GM23338 (cell line): ENCODE measurements around the gene CFAP90. TPM values are rescaled to one million over a fixed set of nuclear protein-coding genes. Genes with fewer than 3 reads are reported as not detected.

Experiments used
- ATAC-seq: fragments of 200-7000 bp; cut with Tn5 transposase; 3 replicates; pipeline ENCODE4 v1.9.1; 2020
- DNase-seq: peaks from one replicate; pipeline ENCODE4 v3.0.0-alpha.2; 2015; ENCODE audit warnings: low spot score
- H2AFZ ChIP-seq: fragments of 200-600 bp; sonication (generic); 2 replicates; pipeline ENCODE4 v1.8.0; 2016; ENCODE audit warnings: antibody characterized with exemption, mild to moderate bottlenecking, moderate library complexity
- H3F3A ChIP-seq: fragments of 200-600 bp; sonication (generic); replicated peaks from 2 replicates; pipeline ENCODE4 v1.8.0; 2017; ENCODE audit warnings: antibody characterized with exemption, mixed run types, low read depth
- H3K27ac ChIP-seq: fragments of 200-600 bp; sonication (generic); 2 replicates; pipeline ENCODE4 v1.6.1; 2016; ENCODE audit warnings: low read depth
- H3K27me3 ChIP-seq: fragments of 200-600 bp; sonication (generic); 2 replicates; pipeline ENCODE4 v1.8.0; 2016; ENCODE audit warnings: mild to moderate bottlenecking, mixed run types, moderate library complexity; ENCODE audit not compliant: insufficient read depth
- H3K36me3 ChIP-seq: fragments of 200-600 bp; sonication (generic); 2 replicates; pipeline ENCODE4 v1.8.0; 2016; ENCODE audit warnings: mild to moderate bottlenecking; ENCODE audit not compliant: insufficient read depth
- H3K4me1 ChIP-seq: fragments of 200-600 bp; sonication (generic); 2 replicates; pipeline ENCODE4 v1.8.0; 2016; ENCODE audit warnings: mild to moderate bottlenecking, moderate library complexity; ENCODE audit not compliant: insufficient read depth
- H3K4me2 ChIP-seq: fragments of 200-600 bp; sonication (generic); 2 replicates; pipeline ENCODE4 v1.7.1; 2017; ENCODE audit warnings: mixed run types
- H3K4me3 ChIP-seq: fragments of 200-600 bp; sonication (generic); 2 replicates; pipeline ENCODE4 v1.6.1; 2016; ENCODE audit warnings: mixed run types
- H3K79me2 ChIP-seq: fragments of 200-600 bp; sonication (generic); replicated peaks from 2 replicates; pipeline ENCODE4 v1.8.0; 2017; ENCODE audit warnings: mild to moderate bottlenecking; ENCODE audit not compliant: insufficient read depth
- H3K9me2 ChIP-seq: fragments of 200-600 bp; sonication (generic); 2 replicates; pipeline ENCODE4 v1.8.0; 2017; ENCODE audit not compliant: insufficient read depth
- H4K20me1 ChIP-seq: fragments of 200-600 bp; sonication (generic); replicated peaks from 2 replicates; pipeline ENCODE4 v1.8.0; 2017; ENCODE audit warnings: mild to moderate bottlenecking; ENCODE audit not compliant: insufficient read depth
- H3K27ac Mint-ChIP-seq: 2 replicates; pipeline ENCODE4 v1.8.0; 2020; ENCODE audit warnings: inconsistent platforms, mild to moderate bottlenecking, moderate library complexity, mixed read lengths
- H3K27me3 Mint-ChIP-seq: 3 replicates; pipeline ENCODE4 v1.8.0; 2022; ENCODE audit warnings: low read depth, mild to moderate bottlenecking, moderate library complexity, mixed read lengths, inconsistent platforms; ENCODE audit not compliant: insufficient read depth, poor library complexity
- H3K36me3 Mint-ChIP-seq: 3 replicates; pipeline ENCODE4 v1.8.0; 2021; ENCODE audit warnings: low read depth, mild to moderate bottlenecking, inconsistent platforms, moderate library complexity, mixed read lengths
- H3K4me1 Mint-ChIP-seq: 3 replicates; pipeline ENCODE4 v1.8.0; 2020; ENCODE audit warnings: mild to moderate bottlenecking, inconsistent platforms, mixed read lengths
- H3K4me3 Mint-ChIP-seq: 3 replicates; pipeline ENCODE4 v1.8.0; 2021; ENCODE audit warnings: moderate library complexity, mild to moderate bottlenecking, inconsistent platforms, mixed read lengths
- H3K9me3 Mint-ChIP-seq: 3 replicates; pipeline ENCODE4 v1.8.0; 2020; ENCODE audit warnings: moderate library complexity, mild to moderate bottlenecking, inconsistent platforms, mixed read lengths
- CTCF ChIP-seq, 2 experiments: fragments of 200-600 bp in 1 of 2; sonication (generic) in 1 of 2; conservative IDR thresholded peaks; 2 replicates each; pipeline versions ENCODE4 v1.5.1 to v1.6.1; 2016 to 2017; ENCODE audit warnings: antibody characterized with exemption in 2 of 2, low read depth in 2 of 2, mild to moderate bottlenecking in 2 of 2, moderate library complexity in 1 of 2
- ETS1 ChIP-seq: IDR thresholded peaks from 2 replicates; pipeline ENCODE4 v1.6.1; 2016; ENCODE audit warnings: antibody characterized with exemption
- EZH2phosphoT487 ChIP-seq: fragments of 200-600 bp; sonication (generic); IDR thresholded peaks from one replicate; pipeline ENCODE4 v1.8.1; 2018; ENCODE audit warnings: antibody characterized with exemption; ENCODE audit not compliant: unreplicated experiment
- JUNB ChIP-seq: IDR thresholded peaks from one replicate; pipeline ENCODE4 v1.6.1; 2016; ENCODE audit warnings: antibody characterized with exemption; ENCODE audit not compliant: unreplicated experiment
- NANOG ChIP-seq: IDR thresholded peaks from 2 replicates; pipeline ENCODE4 v1.6.1; 2016; ENCODE audit warnings: antibody characterized with exemption, borderline replicate concordance
- STAT1 ChIP-seq: IDR thresholded peaks from one replicate; pipeline ENCODE4 v1.6.1; 2016; ENCODE audit warnings: antibody characterized with exemption; ENCODE audit not compliant: unreplicated experiment
- ZNF114 ChIP-seq: fragments of 250-450 bp; sonication (Bioruptor Pico); IDR thresholded peaks from 2 replicates; pipeline ENCODE4 v1.5.0; 2020; ENCODE audit warnings: mild to moderate bottlenecking, moderate library complexity
- ZNF462 ChIP-seq: fragments of 250-450 bp; sonication (Bioruptor Pico); IDR thresholded peaks from 2 replicates; pipeline ENCODE4 v1.5.0; 2020; ENCODE audit warnings: mild to moderate bottlenecking, moderate library complexity
- polyA plus RNA-seq: library from polyadenylated mRNA; unstranded; fragments of >200 nt; fragmentation: Nextera tagmentation; extraction: Ambion mirVana; gene quantifications from 2 replicates; pipeline ENCODE4 v1.2.1, GENCODE V29; 2016
- total RNA-seq: library from RNA; depleted of rRNA; stranded (reverse); fragments of >200 nt; shearing (Covaris generic); gene quantifications from 2 replicates; pipeline ENCODE4 v1.2.3, GENCODE V29; 2014

The CFAP90 gene
- total and polyA plus RNA-seq, 2 experiments from 2014 or later: 0.10 to 1.0 TPM

- H3K4me3 ChIP-seq: no peak overlapping the region
- 0 out of 2 replicates have a peak, but pooled peaks cover 9% of the 10 kb centered on the region for H3K9me2 ChIP-seq
- no peak overlapping the region for H3K4me2 ChIP-seq
- H4K20me1 ChIP-seq: no peaks in the 10 kb centered on the region
- DNase-seq: no peak
- Mint-ChIP-seq H3K4me1 (peaks cover 10% of the 10 kb centered on the region), H3K27ac (no peak overlapping the region), H3K36me3 (no peaks in the 10 kb centered on the region; the same call in 2 of the 3 replicates), H3K4me3 (peak overlapping the region; percentile 42; the same call in 2 of the 3 replicates), H3K27me3 (peaks cover 12% of the 10 kb centered on the region), H3K9me3 (no peaks in the 10 kb centered on the region)
- no peak overlapping the region for H2AFZ ChIP-seq
- no peaks in the 10 kb centered on the region for H3K36me3 ChIP-seq
- H3K27me3 ChIP-seq: peaks cover 18% of the 10 kb centered on the region
- H3F3A ChIP-seq: 0 out of 2 replicates have a peak, but pooled peaks cover 4% of the 10 kb centered on the region
- no peaks in the 10 kb centered on the region for H3K79me2 ChIP-seq
- peaks cover 9% of the 10 kb centered on the region; the same call in 1 of the 2 replicates for H3K4me1 ChIP-seq
- H3K27ac ChIP-seq: no peak overlapping the region
- no peak for ATAC-seq
- TF ChIP-seq EZH2phosphoT487: no peak
- no peak for TF ChIP-seq ZNF114 (CRISPR knock-in tag)
- TF ChIP-seq STAT1: no peak
- TF ChIP-seq ETS1: no peak
- TF ChIP-seq ZNF462: no peak
- no peak for TF ChIP-seq NANOG
- TF ChIP-seq CTCF (conservative IDR thresholded peaks at IDR 0.05; ENCODE audit: low read depth in 2 of 2): no peak
- TF ChIP-seq JUNB: no peak
Measured at GRCh38 chr5:7852542-7852941, 1.6 kb upstream of the CFAP90 start.
